BJ (cell line): Measurements from ENCODE around the gene COMMD3. TPM values are rescaled to one million over a fixed set of nuclear protein-coding genes. Genes with fewer than 3 reads are reported as not detected.

Experiments used
- CTCF ChIA-PET: fragments of 350-600 bp; formaldehyde crosslinking; extraction: SDS; loops from one replicate; lab custom pipeline; 2021; ENCODE audit warnings: antibody characterized with exemption, inconsistent platforms; lab: Yijun Ruan, JAX
- POLR2A ChIA-PET: fragments of 300-600 bp; sonication (Branson Sonifier 250); formaldehyde crosslinking; extraction: SDS; loops from one replicate; lab custom pipeline; 2021; ENCODE audit warnings: antibody characterized with exemption; lab: Charles Lee
- DNase-seq: peaks from one replicate; pipeline ENCODE4 v3.0.0-alpha.2; 2011; ENCODE audit warnings: low read depth
- H3K27me3 ChIP-seq: 2 replicates; pipeline ENCODE4 v1.6.0; 2011; ENCODE audit warnings: low read length; ENCODE audit not compliant: control insufficient read depth, insufficient read depth
- H3K36me3 ChIP-seq: 2 replicates; pipeline ENCODE4 v1.5.1; 2011; ENCODE audit warnings: low read length; ENCODE audit not compliant: control insufficient read depth, insufficient read depth
- H3K4me3 ChIP-seq: 2 replicates; pipeline ENCODE4 v1.5.1; 2011; ENCODE audit warnings: low read depth, mild to moderate bottlenecking, control low read depth, low read length
- CTCF ChIP-seq: IDR thresholded peaks from 2 replicates; pipeline ENCODE4 v1.5.1; 2011; ENCODE audit warnings: low read depth, mild to moderate bottlenecking, control low read depth, inconsistent platforms, low read length, moderate library complexity; ENCODE audit not compliant: insufficient read depth
- polyA minus RNA-seq: library from RNA; depleted of rRNA, polyadenylated mRNA; stranded (reverse); fragments of >200 nt; gene quantifications from 2 replicates; pipeline ENCODE4 v1.2.3, GENCODE V29; 2011; rRNA and poly(A)+ RNA removed
- polyA plus RNA-seq: library from polyadenylated mRNA; depleted of rRNA; stranded (reverse); fragments of >200 nt; gene quantifications from 2 replicates; pipeline ENCODE4 v1.2.3, GENCODE V29; 2011; rRNA removed

Gene COMMD3
- polyA plus RNA-seq (20.9 and 45.9 TPM in 2 replicates), polyA minus RNA-seq (3.0 and 3.2 TPM in 2 replicates)

GRCh38 chr10:22316286-22317075 is at the start of gene COMMD3:
Gene COMMD3 (plus strand): TSS chr10:22316388. CDS start chr10:22316418, 30 bp downstream.
- DNase-seq = no peak
- Histone ChIP-seq H3K4me3 (peak within 1 kb of the TSS; percentile 71), H3K27me3 (no peaks in the 10 kb centered on the region), H3K36me3 (no peaks in the 10 kb centered on the region)
- CTCF ChIA-PET = interaction anchor here (0.6 to 1.4 kb wide), 6 partner anchors 19 to 821 kb away, joined by 3 to 6 read pairs (median 3); partner anchors contain the start of gene SKIDA1
- no peak for TF ChIP-seq CTCF
- POLR2A ChIA-PET = no interaction called here

GRCh38 chr10:22268503-22268902 is 47.7 kb upstream of the COMMD3 start:
- Histone ChIP-seq H3K4me3 (no peak overlapping the region), H3K27me3 (peaks cover 4% of the 10 kb centered on the region), H3K36me3 (no peaks in the 10 kb centered on the region)
- DNase-seq = no peak
- CTCF ChIA-PET = interaction anchor here (0.6 to 1.4 kb wide), 2 partner anchors 9 to 213 kb away, joined by 4 read pairs; no protein-coding TSS in a partner anchor
- POLR2A ChIA-PET = no interaction called here
- TF ChIP-seq CTCF = no peak

- ChIA-PET POLR2A (no interaction called here), CTCF (no interaction called here)
- no peak for TF ChIP-seq CTCF
- DNase-seq = no peak
- Histone ChIP-seq H3K4me3 (no peak overlapping the region), H3K27me3 (no peaks in the 10 kb centered on the region), H3K36me3 (no peaks in the 10 kb centered on the region)
Observed at GRCh38 chr10:22271786-22272185, 44.4 kb upstream of the COMMD3 start.

GRCh38 chr10:22278441-22278782 is 37.8 kb upstream of the COMMD3 start:
- Histone ChIP-seq H3K4me3 (no peak overlapping the region), H3K36me3 (no peaks in the 10 kb centered on the region), H3K27me3 (no peaks in the 10 kb centered on the region)
- ChIA-PET POLR2A (no interaction called here), CTCF (no interaction called here)
- DNase-seq = no peak
- no peak for TF ChIP-seq CTCF

GRCh38 chr10:22280078-22280477 is 36.1 kb upstream of the COMMD3 start:
- CTCF ChIA-PET = interaction anchor here (0.5 kb wide), 1 partner anchor 73 kb away, joined by 3 read pairs; no protein-coding TSS in a partner anchor
- POLR2A ChIA-PET = no interaction called here
- no peak for DNase-seq
- H3K27me3 ChIP-seq = no peaks in the 10 kb centered on the region
- no peak for TF ChIP-seq CTCF
- no peaks in the 10 kb centered on the region for H3K36me3 ChIP-seq
- H3K4me3 ChIP-seq = no peak overlapping the region
